Measurements from ENCODE around the gene ZNF789.
A peak's percentile ranks its signal among the peaks of the same experiment; 100 is the strongest.
"Not testable (repeated sequence)": the region's sequence is repeated elsewhere in the genome, so short reads cannot be mapped to it uniquely, and the experiment has no call there.

The ZNF789 gene
- 11.3 to 12.4 reads per million in 2 donors for total RNA-seq

DNA sequence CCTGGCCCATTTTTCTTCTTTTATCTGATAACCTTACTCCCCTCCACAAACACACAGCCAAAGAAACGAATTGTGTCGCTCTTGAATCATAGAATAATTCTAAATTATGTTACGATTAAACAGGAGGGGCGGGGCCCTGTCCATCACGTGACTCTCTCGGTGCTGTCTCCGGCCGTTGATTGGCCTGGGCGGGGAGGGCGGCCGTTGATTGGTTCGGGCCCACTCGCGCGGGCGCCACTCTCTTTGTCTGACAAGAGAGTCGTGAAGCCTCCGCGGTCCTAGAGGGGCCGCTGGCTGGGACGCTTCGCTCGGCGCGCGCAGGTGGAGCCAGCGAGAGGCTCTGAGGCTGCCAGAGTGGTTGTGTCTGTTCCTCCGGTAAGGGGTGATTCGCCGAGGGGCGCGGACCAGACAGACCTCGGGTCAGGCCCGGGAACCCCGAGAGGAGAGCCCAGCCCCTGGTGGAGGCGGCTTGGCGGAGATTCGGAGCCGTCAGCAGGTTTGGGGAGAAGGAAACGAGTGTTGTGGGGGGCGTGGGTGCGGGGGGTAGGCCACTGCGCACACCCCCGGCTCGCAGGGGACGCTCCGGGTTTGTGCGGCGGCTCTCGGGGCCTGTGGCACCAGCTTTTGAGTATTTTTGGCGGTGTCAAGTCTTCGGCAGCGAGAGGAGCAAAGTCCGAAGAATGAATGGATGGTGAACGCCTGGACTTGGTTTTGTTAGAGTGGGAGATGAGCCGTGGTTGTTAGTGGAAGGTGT lies at the start of gene ZNF789:
ZNF789 (plus strand) TSS at position 330 of the 754 bp plus-strand sequence. CDS start 3,567 bp downstream, outside the sequence.
- peak; percentile 97 for DNase-seq

GRCh38 chr7:99424932-99425730 lies 47.6 kb upstream of the ZNF789 start:
- no peak for DNase-seq

DNA sequence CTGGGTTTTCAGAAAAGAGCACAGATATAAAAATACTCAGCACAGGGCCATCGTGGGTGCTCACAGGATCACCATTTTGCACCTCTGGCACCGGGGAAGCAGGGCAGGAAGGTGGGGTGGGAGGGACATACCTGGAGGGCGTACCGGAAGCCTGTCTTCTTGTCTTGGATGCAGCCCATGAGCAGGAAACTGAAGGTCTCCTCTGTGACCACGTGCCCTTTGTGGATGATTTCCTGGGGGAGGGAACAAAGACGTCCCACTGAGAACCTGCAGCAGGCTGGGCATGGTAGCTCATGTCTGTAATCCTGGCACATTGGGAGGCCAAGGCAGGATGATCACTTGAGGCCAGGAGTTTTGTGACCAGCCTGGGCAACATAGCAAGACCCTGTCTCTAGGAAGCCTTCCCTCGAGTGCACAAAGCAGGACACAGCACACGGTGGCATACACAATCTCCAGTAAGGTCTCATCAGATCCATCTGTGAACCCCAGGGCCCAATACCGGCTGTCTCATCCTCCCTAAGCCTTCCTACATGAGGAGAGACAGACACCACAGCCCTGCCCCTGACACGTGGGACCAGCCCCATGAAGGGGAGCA lies 43.6 kb upstream of the ZNF789 start:
- DNase-seq, result no peak

GRCh38 chr7:99429756-99430155 lies 42.9 kb upstream of the ZNF789 start:
- no peak for DNase-seq

GRCh38 chr7:99431756-99432540 lies 40.7 kb upstream of the ZNF789 start:
- DNase-seq, result not testable (repeated sequence)

- DNase-seq, result no peak
Observed at GRCh38 chr7:99433158-99433557, 39.5 kb upstream of the ZNF789 start.

DNA sequence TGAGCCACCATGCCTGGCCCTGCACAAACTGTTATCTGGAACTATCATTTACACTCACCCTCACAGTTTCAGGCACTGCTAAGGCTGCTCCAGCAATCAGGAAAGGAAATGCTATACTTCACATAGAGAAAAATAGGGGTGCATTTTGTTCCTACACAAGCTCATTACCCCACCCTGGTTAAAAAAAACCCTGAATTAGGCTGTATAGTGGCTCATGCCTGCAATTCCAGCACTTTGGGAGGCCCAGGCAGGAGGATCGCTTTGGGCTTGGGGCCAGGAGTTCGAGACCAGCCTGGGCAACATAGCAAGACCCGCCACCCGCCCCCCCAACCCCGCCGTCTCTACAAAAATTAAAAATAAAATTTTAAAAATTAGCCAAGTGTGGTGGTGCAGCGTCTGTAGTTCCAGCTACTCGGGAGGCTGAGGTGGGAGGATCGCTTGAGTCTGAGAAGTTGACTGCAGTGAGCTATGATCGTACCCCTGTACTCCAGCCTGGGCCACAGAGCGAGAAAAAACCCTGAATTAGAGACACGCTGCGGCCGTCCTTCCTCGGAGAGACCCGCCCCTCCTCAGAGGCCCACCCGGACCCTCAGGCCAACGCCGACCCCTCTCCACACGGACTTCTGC lies 34.6 kb upstream of the ZNF789 start:
- no peak for DNase-seq

- peak; percentile 74 for DNase-seq
Observed at GRCh38 chr7:99438573-99439480, 33.9 kb upstream of the ZNF789 start, which contains the start of the genes CPSF4 and PTCD1. Gene CPSF4 (plus strand): TSS chr7:99438943. CDS start chr7:99439083, 140 bp downstream. Gene PTCD1 (minus strand): TSS chr7:99438798. CDS start chr7:99435242, 3,556 bp downstream.

GRCh38 chr7:99440195-99440594 lies 32.5 kb upstream of the ZNF789 start:
- no peak for DNase-seq

DNA sequence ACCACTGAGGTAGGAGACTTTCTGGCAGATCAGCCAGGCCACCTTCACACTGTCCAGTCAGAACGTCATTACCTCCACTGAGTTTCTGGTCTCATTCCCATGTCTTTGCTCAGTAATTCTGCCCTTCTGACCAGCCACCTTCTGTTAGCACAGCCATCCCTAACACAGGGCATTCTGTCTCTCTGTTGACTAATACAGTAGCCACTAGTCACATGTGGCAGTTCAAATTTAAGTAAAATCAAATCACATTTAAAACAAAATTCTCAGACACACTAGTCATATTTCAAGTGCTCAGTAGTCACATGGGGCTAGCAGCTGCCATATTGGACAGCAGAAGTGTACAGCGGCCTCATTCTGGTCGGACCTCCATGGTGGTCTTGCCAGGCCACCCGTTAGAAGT lies 26.6 kb upstream of the ZNF789 start:
- no peak for DNase-seq

DNA sequence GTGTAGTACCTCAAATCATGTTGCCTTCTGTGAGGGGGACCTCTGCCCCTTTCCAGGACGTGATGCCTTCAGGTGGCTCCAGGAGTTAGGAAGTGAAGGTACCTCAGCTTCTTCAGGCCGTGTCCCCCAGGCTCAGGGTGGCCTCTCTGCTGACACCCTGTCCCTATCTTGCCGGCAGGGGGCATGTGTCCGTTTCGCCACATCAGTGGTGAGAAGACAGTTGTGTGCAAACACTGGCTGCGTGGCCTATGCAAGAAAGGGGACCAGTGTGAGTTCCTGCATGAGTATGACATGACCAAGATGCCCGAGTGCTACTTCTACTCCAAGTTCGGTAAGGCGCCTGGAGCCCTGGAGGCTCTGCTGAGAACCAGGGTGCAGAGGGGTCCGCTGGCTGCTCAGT lies 24.7 kb upstream of the ZNF789 start:
- DNase-seq, result no peak

GRCh38 chr7:99448855-99449254 lies 23.8 kb upstream of the ZNF789 start:
- DNase-seq, result no peak

GRCh38 chr7:99449326-99449725 lies 23.4 kb upstream of the ZNF789 start:
- no peak for DNase-seq

DNA sequence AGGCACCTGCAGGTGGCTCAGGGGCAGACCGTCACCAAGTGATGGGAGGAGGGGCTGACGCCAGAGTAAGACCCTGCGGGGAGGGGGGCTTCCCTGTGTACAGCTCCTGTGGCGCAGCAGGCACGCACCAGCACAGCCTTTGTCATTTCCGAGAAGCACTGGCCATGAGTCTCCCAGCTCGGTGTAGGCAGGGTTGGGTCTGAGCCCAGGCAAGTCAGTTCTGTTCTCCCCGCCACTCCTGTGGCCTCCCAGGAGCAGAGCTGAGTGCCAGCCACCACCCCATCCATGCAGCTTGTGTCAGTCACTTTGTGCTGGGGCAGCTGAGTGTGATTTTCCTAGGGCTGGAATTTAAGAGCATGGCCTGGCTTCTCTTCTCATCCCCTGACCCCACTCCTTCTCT lies 20.8 kb upstream of the ZNF789 start:
- DNase-seq, result no peak

DNA sequence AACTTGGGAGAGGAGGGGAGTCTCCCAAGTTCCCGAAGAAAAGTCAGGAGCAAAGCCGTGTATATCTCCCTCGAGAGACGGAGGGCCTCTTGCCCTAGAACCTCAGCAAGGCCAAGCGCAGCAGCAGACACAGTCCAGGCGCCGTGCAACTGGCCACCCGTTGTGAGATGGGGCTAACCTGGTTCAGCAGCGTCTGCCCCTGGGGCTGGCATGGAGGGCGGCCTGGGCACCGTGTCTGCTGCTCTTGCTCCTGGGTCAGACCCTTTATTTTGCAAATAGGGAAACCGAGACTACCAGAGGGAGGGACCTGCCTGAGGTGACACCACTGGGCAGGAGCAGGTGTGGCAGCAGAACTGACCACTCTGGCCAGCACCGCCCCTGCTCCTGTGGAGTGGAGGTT lies 20.1 kb upstream of the ZNF789 start:
- no peak for DNase-seq

DNA sequence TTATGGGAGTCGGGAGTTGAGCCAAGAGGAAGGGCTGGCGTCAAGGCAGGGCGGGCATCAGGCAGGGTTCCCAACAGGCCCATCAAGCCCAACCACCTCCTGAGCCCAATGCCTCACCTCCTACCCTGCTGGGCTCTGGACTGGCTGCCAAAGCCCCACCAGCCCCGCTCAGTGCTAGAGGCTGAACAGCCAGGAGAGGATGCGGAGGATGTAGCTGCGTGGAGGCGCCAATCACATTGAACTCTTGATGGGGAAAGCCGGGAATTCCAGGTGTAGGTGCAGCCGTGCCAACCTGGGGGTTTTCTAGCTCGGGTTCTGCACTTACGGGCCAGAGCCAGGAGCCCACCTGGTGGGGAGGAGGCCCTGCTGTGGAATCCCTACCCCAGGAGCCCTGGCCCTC lies 19.6 kb upstream of the ZNF789 start:
- no peak for DNase-seq

DNA sequence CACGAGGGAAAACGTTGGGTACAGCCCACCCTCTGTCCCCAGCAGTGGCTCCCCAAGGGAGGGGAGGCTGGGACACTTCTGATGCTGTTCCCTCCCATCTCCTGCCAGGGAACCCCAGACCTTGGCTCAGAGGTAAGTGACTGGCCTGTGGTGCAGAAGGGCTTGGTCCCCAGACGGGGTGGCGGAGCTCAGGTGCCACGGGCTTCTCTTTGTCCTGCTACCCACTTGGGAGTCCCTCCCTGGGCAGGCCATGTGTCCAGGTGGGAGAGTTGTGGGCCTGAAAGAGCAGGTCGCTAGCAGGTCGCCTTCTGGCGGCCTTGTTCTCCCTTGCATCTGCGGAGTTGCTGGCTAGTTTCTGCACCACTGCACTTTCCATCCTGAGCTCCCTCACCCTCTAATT lies 16.8 kb upstream of the ZNF789 start:
- no peak for DNase-seq

GRCh38 chr7:99456288-99456687 lies 16.4 kb upstream of the ZNF789 start:
- DNase-seq, result no peak

- DNase-seq, result no peak
Observed at GRCh38 chr7:99457050-99457649, 15.5 kb upstream of the ZNF789 start.

GRCh38 chr7:99457650-99458493 lies 14.8 kb upstream of the ZNF789 start:
- no peak for DNase-seq

Data from T-helper 9 cell (primary cell).